ENCODE measurements around the gene EPHB1.

- no peak for TF ChIP-seq CTCF (IDR thresholded peaks at IDR 0.05)
- TF ChIP-seq POLR2A (IDR thresholded peaks at IDR 0.05), result no peak
Observed at GRCh38 chr3:135301670-135302069, 506.6 kb downstream of the EPHB1 start.

All from esophagus squamous epithelium (tissue), 4 donors.